ENCODE results near the gene ADSL. TPM values are rescaled to one million over a fixed set of nuclear protein-coding genes. Genes with fewer than 3 reads are reported as not detected.
"Not testable (repeated sequence)": the region's sequence is repeated elsewhere in the genome, so short reads cannot be mapped to it uniquely, and the experiment has no call there.

The ADSL gene
- total RNA-seq, 1 donor from 2014 or later = 102 TPM

GRCh38 chr22:40367342-40367741 is 21.0 kb downstream of the ADSL start:
- no peak for DNase-seq (ENCODE audit: low read depth in 2 of 2)

- DNase-seq (ENCODE audit: low read depth in 2 of 2) = no peak
Measured at GRCh38 chr22:40368016-40368415, 21.7 kb downstream of the ADSL start.

GRCh38 chr22:40368836-40369235 is 22.5 kb downstream of the ADSL start:
- no peak for DNase-seq (ENCODE audit: low read depth in 2 of 2)

GRCh38 chr22:40374567-40374966 is 28.3 kb downstream of the ADSL start:
- no peak for DNase-seq (ENCODE audit: low read depth in 2 of 2)

- DNase-seq (ENCODE audit: low read depth in 2 of 2) = no peak
Measured at GRCh38 chr22:40376149-40376548, 29.8 kb downstream of the ADSL start.

GRCh38 chr22:40377931-40378330 is 31.6 kb downstream of the ADSL start:
- no peak for DNase-seq (ENCODE audit: low read depth in 2 of 2)

- DNase-seq (ENCODE audit: low read depth in 2 of 2) = not testable (repeated sequence)
Measured at GRCh38 chr22:40378448-40378847, 32.1 kb downstream of the ADSL start.

- no peak for DNase-seq (ENCODE audit: low read depth in 2 of 2)
Measured at GRCh38 chr22:40381461-40381860, 35.2 kb downstream of the ADSL start.

- DNase-seq (ENCODE audit: low read depth in 2 of 2) = peak in 1 of 2 donors; percentile 74
Measured at GRCh38 chr22:40383905-40384304, 37.6 kb downstream of the ADSL start.

- peak in 1 of 2 donors; percentile 60 for DNase-seq (ENCODE audit: low read depth in 2 of 2)
Measured at GRCh38 chr22:40385036-40385782, 38.9 kb downstream of the ADSL start.

- no peak for DNase-seq (ENCODE audit: low read depth in 2 of 2)
Measured at GRCh38 chr22:40387746-40388145, 41.4 kb downstream of the ADSL start.

- DNase-seq (ENCODE audit: low read depth in 2 of 2) = no peak
Measured at GRCh38 chr22:40388231-40388630, 41.9 kb downstream of the ADSL start.

- DNase-seq (ENCODE audit: low read depth in 2 of 2) = no peak
Measured at GRCh38 chr22:40391417-40391816, 45.1 kb downstream of the ADSL start.

GRCh38 chr22:40392618-40393017 is 46.3 kb downstream of the ADSL start:
- DNase-seq (ENCODE audit: low read depth in 2 of 2) = peak; percentile 40 to 68

GRCh38 chr22:40394607-40395006 is 48.3 kb downstream of the ADSL start:
- DNase-seq (ENCODE audit: low read depth in 2 of 2) = no peak

GRCh38 chr22:40395607-40396006 is 49.3 kb downstream of the ADSL start:
- DNase-seq (ENCODE audit: low read depth in 2 of 2) = no peak

GRCh38 chr22:40396882-40397281 is 50.6 kb downstream of the ADSL start:
- DNase-seq (ENCODE audit: low read depth in 2 of 2) = peak; percentile 93 to 97

GRCh38 chr22:40397396-40397795 is 51.1 kb downstream of the ADSL start:
- DNase-seq (ENCODE audit: low read depth in 2 of 2) = peak; percentile 14 to 45

GRCh38 chr22:40399621-40400020 is 53.3 kb downstream of the ADSL start:
- DNase-seq (ENCODE audit: low read depth in 2 of 2) = no peak

GRCh38 chr22:40400159-40400558 is 53.9 kb downstream of the ADSL start:
- DNase-seq (ENCODE audit: low read depth in 2 of 2) = no peak

- no peak for DNase-seq (ENCODE audit: low read depth in 2 of 2)
Measured at GRCh38 chr22:40401532-40401931, 55.2 kb downstream of the ADSL start.

- no peak for DNase-seq (ENCODE audit: low read depth in 2 of 2)
Measured at GRCh38 chr22:40401981-40402406, 55.7 kb downstream of the ADSL start.

- no peak for DNase-seq (ENCODE audit: low read depth in 2 of 2)
Measured at GRCh38 chr22:40403141-40403540, 56.8 kb downstream of the ADSL start.

- no peak for DNase-seq (ENCODE audit: low read depth in 2 of 2)
Measured at GRCh38 chr22:40403651-40404050, 57.4 kb downstream of the ADSL start.

Data from lung microvascular endothelial cell (primary cell).